HG03095 (cell line): ENCODE data around the gene LMX1B.

Experiments
- ATAC-seq: cut with Tn5 transposase; IDR thresholded peaks from one replicate; pipeline ENCODE4 v1.9.1; 2021; ENCODE audit warnings: moderate library complexity; ENCODE audit not compliant: unreplicated experiment

The LMX1B gene

DNA sequence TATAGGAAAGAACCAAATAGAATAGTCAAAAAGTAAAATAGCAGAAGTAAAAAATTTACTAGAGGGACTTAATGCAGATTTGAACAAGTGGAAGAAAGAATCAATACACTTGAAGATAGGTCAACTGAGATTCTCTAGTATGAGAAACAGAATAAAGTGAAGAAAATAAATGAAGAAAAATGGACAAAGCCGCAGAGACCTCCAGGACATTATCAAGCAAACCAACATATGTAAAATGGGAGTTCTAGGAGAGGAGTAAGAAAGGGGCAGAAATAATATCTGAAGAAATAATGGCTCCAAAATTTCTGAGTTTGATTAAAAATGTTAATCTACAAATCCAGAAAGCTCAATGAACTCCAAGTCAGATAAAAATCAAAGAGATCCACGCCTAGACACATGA lies 121.1 kb downstream of the LMX1B start:
- no peak for ATAC-seq

DNA sequence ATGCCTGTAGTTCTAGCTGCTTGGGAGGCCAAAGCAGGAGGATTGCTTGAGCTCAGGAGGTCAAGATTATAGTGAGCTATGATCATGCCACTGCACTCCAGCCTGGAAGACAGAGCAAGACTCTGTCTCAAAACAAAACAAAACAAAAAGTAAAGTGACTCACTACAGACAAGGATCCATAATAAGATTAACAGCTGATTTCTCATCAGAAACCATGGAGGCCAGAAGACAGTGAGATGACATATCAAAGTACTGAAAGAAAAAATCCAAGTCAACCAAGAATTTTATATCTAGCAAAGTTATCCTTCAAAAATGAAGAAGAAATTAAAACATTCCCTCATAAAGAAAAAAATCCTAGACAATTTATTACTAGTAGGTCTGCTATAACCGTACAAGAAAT lies 121.8 kb downstream of the LMX1B start:
- ATAC-seq, result no peak

GRCh38 chr9:126738553-126738952 lies 124.8 kb downstream of the LMX1B start:
- no peak for ATAC-seq

DNA sequence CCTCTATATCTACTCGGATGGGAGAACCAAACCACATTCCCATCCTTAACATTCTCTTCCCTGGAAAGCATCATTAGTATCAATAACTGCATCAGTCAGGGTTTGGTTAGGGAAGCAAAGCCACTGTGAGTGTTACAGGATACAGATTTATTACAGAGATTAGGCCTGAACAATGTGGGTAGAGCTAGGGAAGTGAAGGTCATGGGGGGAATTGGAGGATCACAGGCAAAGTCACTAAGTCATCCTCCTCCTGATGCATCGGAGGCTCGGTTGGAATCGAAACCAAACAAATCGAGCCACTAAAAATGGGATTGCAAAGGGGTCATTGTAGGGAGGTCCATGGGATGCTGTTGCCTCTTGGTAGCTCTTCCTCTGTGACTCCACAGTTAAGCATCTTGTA lies 129.3 kb downstream of the LMX1B start:
- ATAC-seq, result no peak

- ATAC-seq, result no peak
Measured at GRCh38 chr9:126745574-126746411, 132.1 kb downstream of the LMX1B start.
